Measurements from ENCODE around the gene REC114.
"Not testable (repeated sequence)": the region's sequence is repeated elsewhere in the genome, so short reads cannot be mapped to it uniquely, and the experiment has no call there.

The REC114 gene

GRCh38 chr15:73457334-73457733 is 14.4 kb downstream of the REC114 start:
- no peak for DNase-seq (ENCODE audit: low spot score)

GRCh38 chr15:73460662-73461061 is 17.7 kb downstream of the REC114 start:
- DNase-seq (ENCODE audit: low spot score) = no peak

GRCh38 chr15:73464602-73465001 is 21.6 kb downstream of the REC114 start:
- DNase-seq (ENCODE audit: low spot score) = no peak

- no peak for DNase-seq (ENCODE audit: low spot score)
Measured at GRCh38 chr15:73467758-73468157, 24.8 kb downstream of the REC114 start.

- DNase-seq (ENCODE audit: low spot score) = no peak
Measured at GRCh38 chr15:73474785-73475184, 31.8 kb downstream of the REC114 start.

- no peak for DNase-seq (ENCODE audit: low spot score)
Measured at GRCh38 chr15:73476704-73477216, 33.8 kb downstream of the REC114 start.

- DNase-seq (ENCODE audit: low spot score) = no peak
Measured at GRCh38 chr15:73480050-73480449, 37.1 kb downstream of the REC114 start.

GRCh38 chr15:73482166-73482565 is 39.2 kb downstream of the REC114 start:
- DNase-seq (ENCODE audit: low spot score) = peak; percentile 3

- DNase-seq (ENCODE audit: low spot score) = no peak
Measured at GRCh38 chr15:73483053-73483452, 40.1 kb downstream of the REC114 start.

GRCh38 chr15:73485372-73485771 is 42.4 kb downstream of the REC114 start:
- DNase-seq (ENCODE audit: low spot score) = no peak

GRCh38 chr15:73485885-73486284 is 42.9 kb downstream of the REC114 start:
- not testable (repeated sequence) for DNase-seq (ENCODE audit: low spot score)

- DNase-seq (ENCODE audit: low spot score) = no peak
Measured at GRCh38 chr15:73488698-73489097, 45.7 kb downstream of the REC114 start.

- no peak for DNase-seq (ENCODE audit: low spot score)
Measured at GRCh38 chr15:73493922-73494321, 51.0 kb downstream of the REC114 start.

GRCh38 chr15:73495181-73495580 is 52.2 kb downstream of the REC114 start:
- DNase-seq (ENCODE audit: low spot score) = no peak

GRCh38 chr15:73500696-73501095 is 57.7 kb downstream of the REC114 start:
- DNase-seq (ENCODE audit: low spot score) = no peak

GRCh38 chr15:73504885-73505284 is 61.9 kb downstream of the REC114 start:
- DNase-seq (ENCODE audit: low spot score) = no peak

GRCh38 chr15:73515527-73515926 is 72.6 kb downstream of the REC114 start:
- no peak for DNase-seq (ENCODE audit: low spot score)

GRCh38 chr15:73517566-73517965 is 74.6 kb downstream of the REC114 start:
- DNase-seq (ENCODE audit: low spot score) = no peak

- no peak for DNase-seq (ENCODE audit: low spot score)
Measured at GRCh38 chr15:73518180-73518862, 75.4 kb downstream of the REC114 start.

GRCh38 chr15:73518876-73519733 is 76.1 kb downstream of the REC114 start:
- DNase-seq (ENCODE audit: low spot score) = no peak

- no peak for DNase-seq (ENCODE audit: low spot score)
Measured at GRCh38 chr15:73522011-73522410, 79.0 kb downstream of the REC114 start.

GRCh38 chr15:73524919-73525318 is 82.0 kb downstream of the REC114 start:
- DNase-seq (ENCODE audit: low spot score) = no peak

- no peak for DNase-seq (ENCODE audit: low spot score)
Measured at GRCh38 chr15:73527598-73527997, 84.6 kb downstream of the REC114 start.
